Urothelium cell line (cell line): Measurements from ENCODE around the gene AMPD3.

Experiments
- DNase-seq: peaks from one replicate; pipeline ENCODE4 v3.0.0; 2011; ENCODE audit warnings: low spot score, mixed read lengths
- FAIRE-seq: peaks from 2 replicates; lab custom pipeline; 2011; peaks lifted over from hg19 to GRCh38; lab: Jason Lieb, UNC

Gene AMPD3

DNA sequence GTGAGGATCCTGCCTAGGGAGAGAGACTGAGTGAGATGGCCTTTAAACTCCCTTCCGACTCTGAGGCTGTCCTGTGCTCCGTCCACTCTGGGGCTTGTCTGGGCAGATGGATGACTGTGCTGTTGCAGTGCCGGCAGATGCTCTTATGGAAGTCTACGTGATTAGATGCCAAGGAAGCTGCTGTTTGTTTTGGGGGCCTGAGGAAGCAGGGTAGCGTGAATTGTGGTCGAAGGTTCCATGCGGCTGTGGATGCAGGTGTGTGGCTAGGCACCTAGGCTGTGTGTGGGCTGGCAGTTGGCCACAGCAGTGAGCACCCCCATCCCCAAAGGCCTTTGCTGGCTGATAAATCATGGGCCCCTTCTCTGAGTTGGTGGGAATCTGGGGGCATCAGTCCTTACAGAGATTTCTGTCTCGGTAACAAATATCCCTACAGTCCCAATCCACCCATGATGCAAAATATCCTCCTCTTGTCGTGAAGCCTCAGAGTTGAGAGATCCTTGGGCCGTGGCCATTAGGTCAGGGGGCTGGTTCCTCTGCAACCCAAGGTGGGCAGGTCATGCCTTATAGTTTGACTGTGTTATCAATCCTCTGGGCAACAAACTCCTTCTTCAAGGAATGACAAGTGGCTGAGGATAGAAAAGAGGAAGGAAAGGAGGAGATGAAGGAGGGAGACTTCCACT, 31.2 kb downstream of the AMPD3 start:
- no peak for DNase-seq
- no peak for FAIRE-seq

DNA sequence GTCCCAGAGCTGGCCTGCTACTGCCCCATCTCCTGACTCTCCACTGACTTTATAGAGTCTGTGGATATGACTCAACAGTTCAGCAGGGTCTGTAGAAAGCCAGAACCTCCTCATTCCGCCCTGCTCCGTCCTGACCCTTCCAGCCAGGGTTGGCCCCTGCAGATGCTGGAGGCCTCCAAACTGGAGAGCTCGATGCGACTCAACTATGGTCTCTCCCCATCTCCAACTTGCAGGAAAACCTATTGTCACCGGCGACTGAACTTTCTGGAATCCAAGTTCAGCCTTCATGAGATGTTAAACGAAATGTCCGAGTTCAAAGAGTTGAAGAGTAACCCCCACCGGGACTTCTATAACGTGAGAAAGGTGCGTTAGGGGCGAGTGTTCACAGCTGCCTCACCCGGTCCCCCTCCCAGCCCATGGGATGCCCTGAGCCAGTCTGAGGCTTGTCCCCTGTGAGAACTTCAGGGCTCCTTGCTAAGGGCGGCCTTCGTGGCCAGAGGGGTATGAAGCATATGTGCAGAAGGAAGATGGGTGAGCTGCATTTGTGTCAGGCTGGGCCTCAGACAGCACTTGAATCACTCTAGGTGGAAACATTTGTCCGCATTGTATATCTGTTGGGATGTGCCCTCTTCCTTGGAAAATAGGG, 32.1 kb downstream of the AMPD3 start:
- FAIRE-seq: no peak

DNA sequence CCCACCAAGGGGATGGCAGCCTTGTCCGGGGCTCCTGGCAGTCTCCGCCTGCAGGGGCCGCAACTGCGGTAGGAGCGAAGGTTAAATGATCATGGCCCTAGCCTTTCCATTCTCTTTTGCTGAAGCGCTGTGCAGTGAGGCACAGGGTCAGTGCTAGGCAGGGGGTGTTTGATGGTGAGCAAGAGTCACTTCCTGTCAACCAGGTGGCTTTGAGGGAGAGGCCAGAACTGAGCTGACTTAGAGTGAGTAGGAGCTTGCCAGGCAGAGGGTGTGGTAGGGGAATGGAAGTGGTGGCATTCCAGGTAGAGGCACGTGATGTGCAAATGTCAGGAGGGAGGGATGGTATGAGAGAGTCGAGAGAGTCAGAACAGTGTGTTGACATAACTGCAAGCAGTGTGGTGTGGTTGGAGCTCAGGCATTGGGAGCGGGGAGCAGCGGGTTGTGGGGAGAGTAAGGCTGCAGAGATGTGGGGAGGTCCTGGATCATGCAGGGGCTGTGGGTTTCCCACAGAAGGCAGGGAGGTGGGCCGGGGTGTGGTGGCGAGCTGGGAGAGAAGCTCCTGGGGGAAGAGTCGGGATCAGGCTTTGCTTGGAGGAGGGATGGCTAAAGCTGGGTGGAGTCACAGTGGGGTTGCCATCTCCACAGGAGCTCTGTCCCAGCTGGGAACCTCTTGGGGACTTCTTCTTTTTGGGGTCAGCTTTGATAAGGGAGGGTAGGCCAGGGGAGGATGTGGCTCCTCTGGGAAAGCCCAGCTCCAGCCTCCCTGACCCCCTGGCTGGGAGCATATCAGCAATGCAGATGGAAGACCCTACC, 33.3 kb downstream of the AMPD3 start:
- peak; percentile 57 for DNase-seq
- FAIRE-seq: no peak

More for the DNA sequence above, 32.1 kb downstream of the AMPD3 start:
- no peak for DNase-seq

DNA sequence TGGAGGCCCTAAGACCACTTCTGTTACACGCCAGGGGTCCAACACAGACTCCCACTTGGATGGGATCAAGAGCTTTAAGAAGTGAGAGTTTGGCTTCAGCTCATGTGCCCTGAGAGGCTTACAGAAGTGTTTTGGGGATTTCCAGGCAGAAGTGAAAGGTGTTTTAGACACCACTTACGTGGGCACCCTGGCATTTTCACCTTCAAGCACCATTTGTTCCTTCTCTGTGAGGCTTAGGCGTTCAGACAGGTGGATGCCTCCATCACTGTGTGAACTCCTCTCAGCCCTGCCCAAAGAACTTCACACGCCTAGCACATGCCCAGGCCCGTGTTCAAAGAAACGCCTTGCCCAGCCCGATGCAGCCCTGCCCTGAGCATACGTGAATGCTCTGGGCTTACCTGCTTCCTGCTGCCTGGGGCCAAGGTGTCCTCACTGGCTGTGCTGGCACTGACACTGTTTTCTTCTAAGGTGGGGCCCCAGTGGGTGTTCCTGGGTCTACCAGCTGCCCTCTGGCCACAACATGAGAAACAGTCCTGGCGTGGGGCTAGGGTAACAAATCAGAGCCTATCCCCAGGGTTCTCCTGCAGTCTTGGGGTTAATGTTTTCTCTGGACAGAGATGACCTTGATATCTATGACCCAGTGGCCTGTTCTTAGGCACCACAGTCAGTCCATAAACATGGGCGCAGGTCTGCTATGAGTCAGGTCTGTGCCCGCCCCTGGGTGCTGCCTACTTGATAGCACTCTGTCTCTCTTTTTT, 34.0 kb downstream of the AMPD3 start:
- DNase-seq (no peak), FAIRE-seq (no peak)

DNA sequence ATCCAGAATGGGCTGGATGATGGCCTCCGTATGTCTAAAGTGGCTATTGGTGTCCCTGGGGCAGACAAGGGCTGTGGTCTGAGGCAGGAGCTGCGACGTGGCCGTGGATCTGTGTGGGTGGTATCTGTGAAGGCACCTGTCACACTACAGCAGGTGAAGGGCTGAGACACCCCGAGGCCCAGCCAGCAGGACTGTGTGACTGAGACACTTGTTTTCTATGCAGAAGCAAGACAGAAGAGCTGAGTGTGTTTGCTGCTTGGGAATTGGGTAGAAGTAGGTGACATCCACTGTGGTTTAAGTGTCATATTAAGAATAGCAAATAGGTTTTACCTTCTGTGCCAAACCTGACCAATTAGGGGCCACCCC, 35.0 kb downstream of the AMPD3 start:
- DNase-seq (no peak), FAIRE-seq (no peak)

GRCh38 chr11:10490398-10491241, 35.6 kb downstream of the AMPD3 start:
- no peak for FAIRE-seq
- DNase-seq: peak; percentile 60

DNA sequence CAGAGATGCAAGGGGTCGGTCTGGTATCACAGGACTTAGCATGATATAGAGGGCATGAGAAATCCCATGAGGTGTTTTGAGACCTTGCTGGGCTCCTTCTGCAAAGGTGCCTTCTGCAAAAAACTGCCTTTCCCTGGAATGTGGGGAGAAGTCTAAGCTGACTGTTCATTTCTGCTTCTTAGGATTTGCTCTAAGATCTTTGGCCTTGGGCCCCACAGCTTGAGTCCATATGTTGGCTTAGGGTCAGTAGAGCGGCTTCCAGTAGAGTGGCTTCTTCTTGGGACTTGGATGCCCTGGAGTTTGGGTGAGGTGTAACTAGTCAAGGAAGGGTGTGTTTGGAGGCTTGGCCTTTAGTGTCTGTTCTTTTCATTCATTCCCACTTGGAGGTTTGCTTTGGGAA, 37.0 kb downstream of the AMPD3 start:
- DNase-seq (no peak), FAIRE-seq (no peak)

DNA sequence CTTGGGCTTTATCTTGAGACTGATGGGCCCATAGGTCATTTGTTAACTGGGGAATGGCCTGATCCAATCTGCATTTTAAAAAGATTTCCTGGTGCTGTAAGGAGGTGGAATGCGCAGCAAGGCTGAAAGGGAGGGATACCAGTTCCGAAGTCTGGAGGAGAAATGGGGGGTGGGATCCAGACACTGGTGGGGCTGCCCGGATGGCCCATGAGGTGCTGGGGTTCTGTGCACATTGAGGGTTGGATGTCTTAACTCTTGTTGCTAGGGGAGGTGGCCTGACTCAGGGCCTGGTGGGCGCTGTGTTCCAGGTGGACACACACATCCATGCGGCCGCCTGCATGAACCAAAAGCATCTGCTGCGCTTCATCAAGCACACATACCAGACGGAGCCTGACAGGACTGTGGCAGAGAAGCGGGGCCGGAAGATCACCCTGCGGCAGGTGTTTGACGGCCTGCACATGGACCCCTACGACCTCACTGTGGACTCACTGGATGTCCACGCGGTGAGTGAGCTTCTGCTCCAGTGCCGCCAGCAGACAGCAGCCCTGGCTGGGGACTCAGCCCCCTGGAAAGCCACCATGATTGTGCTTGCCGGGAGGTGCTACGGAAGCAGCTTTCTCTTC, 38.1 kb downstream of the AMPD3 start:
- DNase-seq (no peak), FAIRE-seq (no peak)

GRCh38 chr11:10494636-10495463, 39.8 kb downstream of the AMPD3 start:
- FAIRE-seq: no peak
- DNase-seq: no peak

- FAIRE-seq (no peak), DNase-seq (no peak)
Observed at GRCh38 chr11:10495464-10495786, 40.4 kb downstream of the AMPD3 start.

DNA sequence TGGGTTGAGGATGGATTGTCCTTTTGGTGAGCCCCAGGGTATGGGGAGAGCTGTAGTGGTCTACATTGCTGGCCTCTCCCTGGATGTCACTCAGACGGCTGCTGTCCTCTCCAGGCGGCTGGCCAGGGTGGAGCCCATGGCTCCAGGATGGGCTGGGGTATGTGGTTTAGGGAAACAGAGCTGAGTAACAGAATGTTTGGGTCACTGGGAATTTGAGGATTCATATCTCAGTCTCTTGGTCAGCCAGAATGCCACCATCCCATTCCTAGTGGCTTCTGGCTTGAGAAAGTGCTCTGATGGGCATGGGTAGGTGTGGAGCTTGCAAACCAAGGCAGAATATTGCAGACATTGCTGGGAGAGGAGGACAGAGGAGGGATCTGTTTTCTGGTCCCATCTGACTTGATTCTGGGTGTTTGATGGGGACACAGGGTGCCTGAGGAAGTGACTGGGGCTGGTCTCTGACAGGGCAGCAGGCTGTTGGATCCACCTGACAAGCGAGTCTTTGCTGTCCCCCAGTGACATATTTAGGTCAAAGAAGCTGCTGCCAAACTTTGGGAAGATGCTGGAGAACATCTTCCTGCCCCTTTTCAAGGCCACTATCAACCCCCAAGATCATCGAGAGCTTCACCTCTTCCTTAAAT, 41.4 kb downstream of the AMPD3 start:
- no peak for FAIRE-seq
- no peak for DNase-seq

DNA sequence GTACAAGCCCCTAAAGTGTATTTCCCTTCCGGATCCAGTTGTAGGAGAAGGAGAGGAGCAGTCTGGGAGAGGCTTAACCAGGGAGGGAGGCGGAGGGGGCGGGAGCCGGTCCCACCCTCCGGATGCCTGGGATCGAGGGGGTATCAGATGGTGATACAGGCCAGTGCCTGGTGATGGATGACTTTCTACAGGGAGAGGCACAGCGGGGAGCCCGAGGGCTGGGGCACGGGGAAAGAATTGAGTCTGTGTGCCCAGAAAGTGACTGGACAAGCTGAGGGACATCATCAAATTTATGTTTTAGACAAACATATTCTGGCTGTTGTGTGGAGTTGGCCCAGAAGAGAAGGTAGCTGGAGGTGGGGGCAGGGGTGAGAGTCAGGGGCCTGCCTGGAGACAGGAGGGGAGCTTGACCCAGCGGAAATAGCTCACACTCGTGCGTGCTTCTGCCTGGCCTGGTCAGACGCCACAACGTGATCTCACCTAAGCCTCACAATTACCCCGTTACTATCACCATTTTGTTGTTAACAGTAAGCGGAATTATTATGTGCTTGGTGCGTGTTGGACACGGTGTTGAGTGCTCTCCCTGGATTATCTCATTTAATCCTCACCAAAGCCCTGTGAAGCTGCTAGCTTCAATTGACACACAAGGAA, 42.4 kb downstream of the AMPD3 start:
- peak; percentile 30 for FAIRE-seq

GRCh38 chr11:10498022-10498400, 42.9 kb downstream of the AMPD3 start:
- DNase-seq (no peak), FAIRE-seq (no peak)

More for the DNA sequence above, 42.4 kb downstream of the AMPD3 start:
- DNase-seq: no peak

- DNase-seq (no peak), FAIRE-seq (no peak)
Observed at GRCh38 chr11:10498426-10499250, 43.6 kb downstream of the AMPD3 start.

GRCh38 chr11:10499452-10499851, 44.4 kb downstream of the AMPD3 start:
- no peak for DNase-seq
- no peak for FAIRE-seq

DNA sequence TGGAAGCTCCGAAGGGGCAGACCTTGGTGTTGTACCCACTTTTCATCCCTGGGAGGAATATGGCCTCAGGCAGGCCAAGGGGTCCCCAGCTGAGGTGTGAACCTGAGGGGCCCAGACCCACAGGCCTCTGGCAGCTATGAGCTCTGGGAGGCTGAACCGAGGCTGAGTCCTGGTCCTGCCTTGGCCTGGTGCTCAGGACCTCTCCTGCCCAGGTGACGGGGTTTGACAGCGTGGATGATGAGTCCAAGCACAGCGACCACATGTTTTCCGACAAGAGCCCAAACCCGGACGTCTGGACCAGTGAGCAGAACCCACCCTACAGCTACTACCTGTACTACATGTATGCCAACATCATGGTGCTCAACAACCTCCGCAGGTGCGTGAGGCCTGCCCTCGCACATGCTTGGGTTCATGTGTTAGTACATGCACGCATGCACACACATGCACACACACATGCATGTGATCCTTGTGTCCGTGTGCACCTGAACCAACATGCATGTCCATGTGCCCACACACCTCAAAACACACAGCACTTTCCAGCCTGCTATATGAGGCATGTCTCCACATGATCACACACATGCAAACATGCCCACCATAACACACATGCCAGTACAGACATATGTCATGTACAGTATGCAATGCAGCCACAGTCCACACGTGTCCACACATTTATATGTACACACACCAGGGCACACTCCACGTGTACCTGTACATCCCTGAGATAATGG, 45.0 kb downstream of the AMPD3 start:
- DNase-seq: no peak
- FAIRE-seq: peak; percentile 23
